Dendritic cell treated with granulocyte-macrophage colony-stimulating factor and Interleukin-4, amounts not matched to agents 40 ng/mL and 50 ng/mL, for 4 days (primary cell): ENCODE data around the gene SC5D.

Experiments
- H3K27ac Mint-ChIP-seq: one replicate; pipeline ENCODE4 v1.8.0; 2022; ENCODE audit warnings: mild to moderate bottlenecking, mixed read lengths
- H3K27me3 Mint-ChIP-seq: one replicate; pipeline ENCODE4 v1.8.0; 2022; ENCODE audit warnings: mild to moderate bottlenecking, mixed read lengths
- H3K36me3 Mint-ChIP-seq: one replicate; pipeline ENCODE4 v1.8.0; 2022; ENCODE audit warnings: low read depth, mixed read lengths
- H3K4me1 Mint-ChIP-seq: one replicate; pipeline ENCODE4 v1.8.0; 2022; ENCODE audit warnings: low read depth, mixed read lengths
- H3K4me3 Mint-ChIP-seq: one replicate; pipeline ENCODE4 v1.8.0; 2022; ENCODE audit warnings: mild to moderate bottlenecking, moderate library complexity, mixed read lengths
- H3K9me3 Mint-ChIP-seq: one replicate; pipeline ENCODE4 v1.8.0; 2022; ENCODE audit warnings: mixed read lengths
- intact Hi-C: fragments of 100-400 bp; cut with micrococcal nuclease; formaldehyde crosslinking; loops from one replicate; pipeline ENCODE4 v1.15.0; 2022

SC5D gene

GRCh38 chr11:121300313-121300971 is 7.9 kb downstream of the SC5D start:
- Mint-ChIP-seq H3K27ac (no peak overlapping the region), H3K9me3 (no peaks in the 10 kb centered on the region), H3K27me3 (no peaks in the 10 kb centered on the region), H3K4me3 (no peak overlapping the region), H3K4me1 (peaks cover 39% of the 10 kb centered on the region), H3K36me3 (peaks cover 37% of the 10 kb centered on the region)
- intact Hi-C loops: no loop called here

GRCh38 chr11:121300972-121301699 is 8.6 kb downstream of the SC5D start:
- no peaks in the 10 kb centered on the region for H3K27me3 Mint-ChIP-seq
- H3K9me3 Mint-ChIP-seq: no peaks in the 10 kb centered on the region
- intact Hi-C loops: no loop called here
- H3K4me3 Mint-ChIP-seq: no peak overlapping the region
- no peak overlapping the region for H3K27ac Mint-ChIP-seq
- peaks cover 32% of the 10 kb centered on the region for H3K4me1 Mint-ChIP-seq
- peaks cover 37% of the 10 kb centered on the region for H3K36me3 Mint-ChIP-seq

- Mint-ChIP-seq H3K36me3 (peaks cover 51% of the 10 kb centered on the region), H3K4me1 (peaks cover 14% of the 10 kb centered on the region), H3K4me3 (no peak overlapping the region), H3K27me3 (no peaks in the 10 kb centered on the region), H3K27ac (no peak overlapping the region), H3K9me3 (no peaks in the 10 kb centered on the region)
- intact Hi-C loops: no loop called here
These were observed 12.2 kb downstream of the SC5D start for GRCh38 chr11:121304759-121305158.

- H3K27me3 Mint-ChIP-seq: no peaks in the 10 kb centered on the region
- no peak overlapping the region for H3K27ac Mint-ChIP-seq
- peaks cover 55% of the 10 kb centered on the region for H3K36me3 Mint-ChIP-seq
- H3K4me3 Mint-ChIP-seq: no peak overlapping the region
- H3K9me3 Mint-ChIP-seq: no peaks in the 10 kb centered on the region
- intact Hi-C loops: no loop called here
- H3K4me1 Mint-ChIP-seq: peaks cover 5% of the 10 kb centered on the region
These were observed 16.2 kb downstream of the SC5D start for GRCh38 chr11:121308816-121309215.

GRCh38 chr11:121309688-121310087 is 17.1 kb downstream of the SC5D start:
- Mint-ChIP-seq H3K9me3 (no peaks in the 10 kb centered on the region), H3K4me1 (peaks cover 5% of the 10 kb centered on the region), H3K36me3 (peaks cover 46% of the 10 kb centered on the region), H3K4me3 (no peak overlapping the region), H3K27ac (no peak overlapping the region), H3K27me3 (no peaks in the 10 kb centered on the region)
- intact Hi-C loops: no loop called here

GRCh38 chr11:121310908-121311307 is 18.3 kb downstream of the SC5D start:
- H3K4me1 Mint-ChIP-seq: peaks cover 5% of the 10 kb centered on the region
- no peak overlapping the region for H3K27ac Mint-ChIP-seq
- no peaks in the 10 kb centered on the region for H3K9me3 Mint-ChIP-seq
- intact Hi-C loops: no loop called here
- no peak overlapping the region for H3K4me3 Mint-ChIP-seq
- H3K27me3 Mint-ChIP-seq: no peaks in the 10 kb centered on the region
- peaks cover 34% of the 10 kb centered on the region for H3K36me3 Mint-ChIP-seq

GRCh38 chr11:121311373-121311772 is 18.8 kb downstream of the SC5D start:
- no peaks in the 10 kb centered on the region for H3K9me3 Mint-ChIP-seq
- peaks cover 5% of the 10 kb centered on the region for H3K4me1 Mint-ChIP-seq
- no peak overlapping the region for H3K27ac Mint-ChIP-seq
- H3K4me3 Mint-ChIP-seq: no peak overlapping the region
- H3K36me3 Mint-ChIP-seq: peaks cover 29% of the 10 kb centered on the region
- no peaks in the 10 kb centered on the region for H3K27me3 Mint-ChIP-seq
- intact Hi-C loops: no loop called here

- peaks cover 18% of the 10 kb centered on the region for H3K36me3 Mint-ChIP-seq
- no peaks in the 10 kb centered on the region for H3K9me3 Mint-ChIP-seq
- no peaks in the 10 kb centered on the region for H3K27me3 Mint-ChIP-seq
- H3K4me1 Mint-ChIP-seq: peaks cover 5% of the 10 kb centered on the region
- intact Hi-C loops: no loop called here
- H3K27ac Mint-ChIP-seq: no peak overlapping the region
- H3K4me3 Mint-ChIP-seq: no peak overlapping the region
These were observed 19.9 kb downstream of the SC5D start for GRCh38 chr11:121312483-121312882.

GRCh38 chr11:121318848-121319834 is 26.6 kb downstream of the SC5D start:
- Mint-ChIP-seq H3K27me3 (peaks cover 4% of the 10 kb centered on the region), H3K9me3 (no peaks in the 10 kb centered on the region), H3K4me1 (peaks cover 10% of the 10 kb centered on the region), H3K36me3 (no peaks in the 10 kb centered on the region), H3K27ac (no peak overlapping the region), H3K4me3 (no peak overlapping the region)
- intact Hi-C loops: loop anchor here (1.0 kb wide), 1 partner anchor 272 kb away; no protein-coding TSS in a partner anchor

GRCh38 chr11:121321614-121322243 is 29.2 kb downstream of the SC5D start:
- Mint-ChIP-seq H3K27ac (no peak overlapping the region), H3K4me1 (peaks cover 16% of the 10 kb centered on the region), H3K9me3 (no peaks in the 10 kb centered on the region), H3K27me3 (peaks cover 4% of the 10 kb centered on the region), H3K4me3 (no peak overlapping the region), H3K36me3 (no peaks in the 10 kb centered on the region)
- intact Hi-C loops: loop anchor here (5.0 kb wide), 1 partner anchor 211 kb away; no protein-coding TSS in a partner anchor

- Mint-ChIP-seq H3K9me3 (no peaks in the 10 kb centered on the region), H3K4me3 (no peak overlapping the region), H3K27me3 (peaks cover 4% of the 10 kb centered on the region), H3K27ac (no peak overlapping the region), H3K36me3 (no peaks in the 10 kb centered on the region), H3K4me1 (peaks cover 16% of the 10 kb centered on the region)
- intact Hi-C loops: loop anchor here (5.0 kb wide), 1 partner anchor 209 kb away; no protein-coding TSS in a partner anchor
These were observed 30.6 kb downstream of the SC5D start for GRCh38 chr11:121323046-121323607.

GRCh38 chr11:121326230-121326629 is 33.7 kb downstream of the SC5D start:
- no peaks in the 10 kb centered on the region for H3K36me3 Mint-ChIP-seq
- intact Hi-C loops: loop anchor here (5.0 kb wide), 1 partner anchor 96 kb away; no protein-coding TSS in a partner anchor
- H3K27me3 Mint-ChIP-seq: peaks cover 2% of the 10 kb centered on the region
- no peaks in the 10 kb centered on the region for H3K9me3 Mint-ChIP-seq
- H3K27ac Mint-ChIP-seq: no peak overlapping the region
- peaks cover 15% of the 10 kb centered on the region for H3K4me1 Mint-ChIP-seq
- no peak overlapping the region for H3K4me3 Mint-ChIP-seq

GRCh38 chr11:121327553-121327952 is 35.0 kb downstream of the SC5D start:
- no peaks in the 10 kb centered on the region for H3K9me3 Mint-ChIP-seq
- no peak overlapping the region for H3K4me3 Mint-ChIP-seq
- intact Hi-C loops: loop anchor here (5.0 kb wide), 1 partner anchor 95 kb away; no protein-coding TSS in a partner anchor
- H3K27ac Mint-ChIP-seq: no peak overlapping the region
- H3K36me3 Mint-ChIP-seq: no peaks in the 10 kb centered on the region
- no peaks in the 10 kb centered on the region for H3K27me3 Mint-ChIP-seq
- peaks cover 6% of the 10 kb centered on the region for H3K4me1 Mint-ChIP-seq
